PC-3 (cell line): ENCODE measurements around the gene TBX6. TPM values are rescaled to one million over a fixed set of nuclear protein-coding genes. Genes with fewer than 3 reads are reported as not detected.

Experiments used
- ATAC-seq: fragments of 200-7000 bp; cut with Tn5 transposase; 2 replicates; pipeline ENCODE4 v1.9.1; 2020; ENCODE audit warnings: mild to moderate bottlenecking, moderate library complexity
- BruUV-seq: library from RNA; stranded (reverse); fragments of 400-500 nt; replicated peaks from 2 replicates; lab custom pipeline; 2021; lab: Mats Ljungman, UMichigan
- CTCF ChIA-PET: fragments of 300-600 bp; sonication (Branson Sonifier 250); formaldehyde crosslinking; loops from one replicate; lab custom pipeline; 2022; ENCODE audit warnings: antibody characterized with exemption; lab: Charles Lee
- POLR2A ChIA-PET: fragments of 300-600 bp; sonication (Branson Sonifier 250); formaldehyde crosslinking; loops from one replicate; lab custom pipeline; 2022; ENCODE audit warnings: antibody characterized with exemption; ENCODE audit not compliant: unreplicated experiment; lab: Charles Lee
- DNase-seq: peaks from one replicate; pipeline ENCODE4 v3.0.0-alpha.2; 2015
- H2AFZ ChIP-seq: fragments of 300-600 bp; sonication (generic); 2 replicates; pipeline ENCODE4 v1.6.0; 2016; ENCODE audit warnings: antibody characterized with exemption, low read length
- H3F3A ChIP-seq: fragments of 300-600 bp; sonication (generic); one replicate; pipeline ENCODE4 v1.6.0; 2017; ENCODE audit warnings: antibody characterized with exemption, low read length, control low read depth, mild to moderate bottlenecking; ENCODE audit not compliant: unreplicated experiment
- H3K27ac ChIP-seq: fragments of 300-600 bp; sonication (generic); 2 replicates; pipeline ENCODE4 v1.5.1; 2016; ENCODE audit warnings: mild to moderate bottlenecking, low read length
- H3K27me3 ChIP-seq: fragments of 300-600 bp; sonication (generic); 2 replicates; pipeline ENCODE4 v1.6.1; 2016; ENCODE audit warnings: low read length, mixed read lengths
- H3K36me3 ChIP-seq: fragments of 300-600 bp; sonication (generic); 2 replicates; pipeline ENCODE4 v1.6.1; 2016; ENCODE audit warnings: low read depth, mixed run types, low read length, mixed read lengths
- H3K4me1 ChIP-seq: fragments of 300-600 bp; sonication (generic); 2 replicates; pipeline ENCODE4 v1.5.1; 2016; ENCODE audit warnings: low read length; ENCODE audit not compliant: insufficient read depth
- H3K4me2 ChIP-seq: fragments of 300-600 bp; sonication (generic); 2 replicates; pipeline ENCODE4 v1.6.0; 2016; ENCODE audit warnings: low read length
- H3K4me3 ChIP-seq: fragments of 300-600 bp; sonication (generic); 2 replicates; pipeline ENCODE4 v1.5.1; 2016; ENCODE audit warnings: mild to moderate bottlenecking, low read length, mixed read lengths
- H3K79me2 ChIP-seq: fragments of 300-600 bp; sonication (generic); 2 replicates; pipeline ENCODE4 v1.6.1; 2017; ENCODE audit warnings: low read length, mixed read lengths
- H3K9ac ChIP-seq: fragments of 300-600 bp; sonication (generic); 2 replicates; pipeline ENCODE4 v1.6.0; 2016; ENCODE audit warnings: mild to moderate bottlenecking, low read length
- H3K9me2 ChIP-seq: fragments of 300-600 bp; sonication (generic); replicated peaks from 2 replicates; pipeline ENCODE4 v1.6.1; 2016; ENCODE audit warnings: mixed run types, low read length, mixed read lengths
- H3K9me3 ChIP-seq: fragments of 300-600 bp; sonication (generic); 2 replicates; pipeline ENCODE4 v1.6.1; 2016; ENCODE audit warnings: low read length, mixed read lengths
- H4K20me1 ChIP-seq: fragments of 300-600 bp; sonication (generic); 2 replicates; pipeline ENCODE4 v1.6.1; 2016; ENCODE audit warnings: low read length, mixed read lengths
- CTCF ChIP-seq: fragments of 300-600 bp; sonication (generic); conservative IDR thresholded peaks from 2 replicates; pipeline ENCODE4 v1.5.1; 2017; ENCODE audit warnings: antibody characterized with exemption, low read depth, mild to moderate bottlenecking, low read length
- EZH2 ChIP-seq: fragments of 300-600 bp; sonication (generic); IDR thresholded peaks from one replicate; pipeline ENCODE4 v1.6.1; 2017; ENCODE audit warnings: antibody characterized with exemption, mild to moderate bottlenecking, low read length; ENCODE audit not compliant: unreplicated experiment
- EZH2phosphoT487 ChIP-seq: fragments of 300-600 bp; sonication (generic); IDR thresholded peaks from 2 replicates; pipeline ENCODE4 v1.6.1; 2018; ENCODE audit warnings: mild to moderate bottlenecking, antibody characterized with exemption, low read length, borderline replicate concordance
- intact Hi-C: fragments of 100-400 bp; cut with micrococcal nuclease; formaldehyde crosslinking; loops from 2 replicates; pipeline ENCODE4 v1.9.0; 2023
- total RNA-seq: library from RNA; depleted of rRNA; stranded (reverse); fragments of >200 nt; gene quantifications from 2 replicates; pipeline ENCODE4 v1.2.3, GENCODE V29; 2014; rRNA removed

Gene TBX6
- total RNA-seq, 1 experiment from 2014 or later = 1.1 TPM

GRCh38 chr16:30040221-30040620 lies 51.5 kb downstream of the TBX6 start:
- no peak overlapping the region for H2AFZ ChIP-seq
- DNase-seq = no peak
- no peaks in the 10 kb centered on the region for H3K9me2 ChIP-seq
- no peaks in the 10 kb centered on the region for H3K4me1 ChIP-seq
- TF ChIP-seq EZH2 (no peak), EZH2phosphoT487 (no peak), CTCF (no peak)
- ChIA-PET CTCF (interaction anchor here (0.7 to 1.0 kb wide), 2 partner anchors 25 to 405 kb away, joined by 3 to 6 read pairs; partner anchors contain the start of gene SEPHS2), POLR2A (interaction anchor here (0.6 kb wide), 1 partner anchor 102 kb away, joined by 19 read pairs; no protein-coding TSS in a partner anchor)
- no peak overlapping the region for H3K4me2 ChIP-seq
- H3K4me3 ChIP-seq = no peak overlapping the region
- H3K9me3 ChIP-seq = no peaks in the 10 kb centered on the region
- H3K27ac ChIP-seq = no peak overlapping the region
- H3K79me2 ChIP-seq = no peaks in the 10 kb centered on the region
- intact Hi-C loops = no loop called here
- H4K20me1 ChIP-seq = no peaks in the 10 kb centered on the region
- no peaks in the 10 kb centered on the region for H3K36me3 ChIP-seq
- ATAC-seq = no peak
- no peaks in the 10 kb centered on the region for H3F3A ChIP-seq
- H3K27me3 ChIP-seq = no peaks in the 10 kb centered on the region
- no TSS peak for BruUV-seq
- H3K9ac ChIP-seq = no peak overlapping the region

Other genes with a start within 250 kb of the TBX6 start
- gene CDIPT, start 228.7 kb downstream of the TBX6 start, total RNA-seq = 60.5 and 86.2 TPM in 2 replicates
- 23.7 and 25.3 TPM in 2 replicates for gene SEZ6L2, start 192.4 kb downstream of the TBX6 start, total RNA-seq
- gene ASPHD1, start 191.4 kb downstream of the TBX6 start, total RNA-seq = 2.0 and 3.9 TPM in 2 replicates
- 8.2 and 30.2 TPM in 2 replicates for gene KCTD13, start 165.7 kb downstream of the TBX6 start, total RNA-seq
- gene TMEM219, start 129.8 kb downstream of the TBX6 start, total RNA-seq = 53.0 and 60.9 TPM in 2 replicates
- 34.1 and 47.4 TPM in 2 replicates for gene TAOK2, start 118.1 kb downstream of the TBX6 start, total RNA-seq
- 18.4 and 26.8 TPM in 2 replicates for gene HIRIP3, start 96.3 kb downstream of the TBX6 start, total RNA-seq
- gene INO80E, start 95.7 kb downstream of the TBX6 start, total RNA-seq = 60.6 and 70.3 TPM in 2 replicates
- gene DOC2A, start 80.9 kb downstream of the TBX6 start, total RNA-seq = 4.6 and 5.2 TPM in 2 replicates
- not detected in 2 replicates for gene C16orf92, start 68.7 kb downstream of the TBX6 start, total RNA-seq
- gene TLCD3B, start 60.7 kb downstream of the TBX6 start, total RNA-seq = 0.29 and 0.47 TPM in 2 replicates
- 1,859 and 2,048 TPM in 2 replicates for gene ALDOA, start 26.2 kb downstream of the TBX6 start, total RNA-seq
- gene PPP4C, start 15.9 kb downstream of the TBX6 start, total RNA-seq = 116 and 117 TPM in 2 replicates
- gene YPEL3, start 4.3 kb upstream of the TBX6 start, total RNA-seq = 5.1 and 7.7 TPM in 2 replicates
- gene GDPD3, start 21.6 kb upstream of the TBX6 start, total RNA-seq = 2.2 and 3.4 TPM in 2 replicates
- 31.4 and 34.4 TPM in 2 replicates for gene MAPK3, start 31.3 kb upstream of the TBX6 start, total RNA-seq
- gene CORO1A, start 91.7 kb upstream of the TBX6 start, total RNA-seq = 8.4 and 10.3 TPM in 2 replicates
- gene BOLA2B, start 101.7 kb upstream of the TBX6 start, total RNA-seq = 143 and 162 TPM in 2 replicates
- 83.4 and 91.9 TPM in 2 replicates for gene SLX1A, start 102.0 kb upstream of the TBX6 start, total RNA-seq
- gene SULT1A3, start 107.3 kb upstream of the TBX6 start, total RNA-seq = 8.5 and 14.6 TPM in 2 replicates
- 0.29 and 4.3 TPM in 2 replicates for gene NPIPB13, start 156.6 kb upstream of the TBX6 start, total RNA-seq